ENCODE measurements around the gene SERTAD2.

Gene SERTAD2

GRCh38 chr2:64681479-64681967, 27.8 kb upstream of the SERTAD2 start:
- no peak for TF ChIP-seq CTCF (IDR thresholded peaks at IDR 0.05)

GRCh38 chr2:64679673-64680425, 26.1 kb upstream of the SERTAD2 start:
- no peak for TF ChIP-seq CTCF (IDR thresholded peaks at IDR 0.05)

GRCh38 chr2:64678771-64679590, 25.3 kb upstream of the SERTAD2 start:
- no peak for TF ChIP-seq CTCF (IDR thresholded peaks at IDR 0.05)

GRCh38 chr2:64677530-64677929, 23.8 kb upstream of the SERTAD2 start:
- no peak for TF ChIP-seq CTCF (IDR thresholded peaks at IDR 0.05)

GRCh38 chr2:64675860-64676259, 22.1 kb upstream of the SERTAD2 start:
- TF ChIP-seq CTCF (IDR thresholded peaks at IDR 0.05) = no peak

- no peak for TF ChIP-seq CTCF (IDR thresholded peaks at IDR 0.05)
Observed at GRCh38 chr2:64672708-64673107, 19.0 kb upstream of the SERTAD2 start.

- TF ChIP-seq CTCF (IDR thresholded peaks at IDR 0.05) = no peak
Observed at GRCh38 chr2:64670047-64670446, 16.3 kb upstream of the SERTAD2 start.

Measured in LNCAP (cell line).